ENCODE results near the gene TWF1.
"Not testable (repeated sequence)": the region's sequence is repeated elsewhere in the genome, so short reads cannot be mapped to it uniquely, and the experiment has no call there.

Gene TWF1

GRCh38 chr12:43847425-43848225 lies 41.5 kb upstream of the TWF1 start:
- not testable (repeated sequence) for H3K4me2 ChIP-seq (ENCODE audit: low read length); H3K9ac ChIP-seq (ENCODE audit: low read length); H3K9me3 ChIP-seq (ENCODE audit: insufficient read depth, low read depth, low read length); H4K12ac ChIP-seq (ENCODE audit: low read depth, low read length); H3K4me3 ChIP-seq (ENCODE audit: low read depth, low read length); H3K4me1 ChIP-seq (ENCODE audit: control insufficient read depth in 1 of 2, insufficient read depth in 2 of 2, low read length in 2 of 2); H3K18ac ChIP-seq (ENCODE audit: low read length); H2BK120ac ChIP-seq (ENCODE audit: insufficient read depth, low read length, poor library complexity); H3K4ac ChIP-seq (ENCODE audit: low read depth, low read length); H2BK5ac ChIP-seq (ENCODE audit: low read depth, low read length, poor library complexity); H2BK12ac ChIP-seq (ENCODE audit: low read length); H2AK5ac ChIP-seq (ENCODE audit: low read length); H2AFZ ChIP-seq (ENCODE audit: insufficient read depth, low read length, poor library complexity); H3K79me1 ChIP-seq (ENCODE audit: low read length); H4K91ac ChIP-seq (ENCODE audit: low read depth, low read length); H3K36me3 ChIP-seq (ENCODE audit: control insufficient read depth in 1 of 2, insufficient read depth in 2 of 2, low read length in 2 of 2); H3K79me2 ChIP-seq (ENCODE audit: control insufficient read depth, insufficient read depth, low read length, poor library complexity); H3K27me3 ChIP-seq (ENCODE audit: insufficient read depth, low read length); H3K23ac ChIP-seq (ENCODE audit: low read length); H3K14ac ChIP-seq (ENCODE audit: low read length); H4K8ac ChIP-seq (ENCODE audit: low read depth, low read length)
- H3K27ac ChIP-seq (ENCODE audit: low read depth, low read length) = peak overlapping the region; percentile 39
- peak; percentile 51 to 83 for DNase-seq
- WGBS (ENCODE audit: extremely low coverage, insufficient coverage, insufficient read length) = no CpG with 5 or more reads among the region's 4 CpGs

DNA sequence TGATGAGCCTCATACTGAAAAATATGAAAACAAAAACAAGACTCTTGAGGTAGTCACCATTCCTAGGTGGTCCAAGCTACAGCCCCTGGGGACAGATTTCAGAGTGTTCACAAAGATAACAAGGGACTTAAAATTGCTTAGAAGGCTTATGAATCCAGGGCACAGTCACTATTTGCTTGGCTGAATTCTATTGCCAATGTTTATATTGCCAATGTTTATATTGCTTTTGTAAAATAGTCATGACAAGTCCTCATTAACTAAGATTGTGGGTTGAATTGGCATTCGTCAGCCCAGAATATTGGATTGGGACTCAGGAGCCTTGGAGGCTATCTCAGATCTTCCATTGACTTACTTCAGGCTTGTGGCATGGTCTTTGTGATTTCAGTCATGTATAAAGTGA lies 36.1 kb upstream of the TWF1 start:
- Histone ChIP-seq H3K4ac (ENCODE audit: low read depth, low read length) (no peak overlapping the region), H3K27ac (ENCODE audit: low read depth, low read length) (no peak overlapping the region), H3K9me3 (ENCODE audit: insufficient read depth, low read depth, low read length) (no peaks in the 10 kb centered on the region), H3K14ac (ENCODE audit: low read length) (no peak overlapping the region), H3K4me2 (ENCODE audit: low read length) (no peak overlapping the region), H4K91ac (ENCODE audit: low read depth, low read length) (no peak overlapping the region), H3K18ac (ENCODE audit: low read length) (no peak overlapping the region), H4K12ac (ENCODE audit: low read depth, low read length) (no peak overlapping the region), H4K8ac (ENCODE audit: low read depth, low read length) (no peak overlapping the region), H2BK120ac (ENCODE audit: insufficient read depth, low read length, poor library complexity) (no peak overlapping the region), H3K79me2 (ENCODE audit: control insufficient read depth, insufficient read depth, low read length, poor library complexity) (no peaks in the 10 kb centered on the region), H3K4me1 (ENCODE audit: control insufficient read depth in 1 of 2, insufficient read depth in 2 of 2, low read length in 2 of 2) (no peaks in the 10 kb centered on the region), H3K23ac (ENCODE audit: low read length) (no peak overlapping the region), H3K4me3 (ENCODE audit: low read depth, low read length) (no peak overlapping the region), H3K9ac (ENCODE audit: low read length) (no peak overlapping the region), H2AK5ac (ENCODE audit: low read length) (no peak overlapping the region), H2BK12ac (ENCODE audit: low read length) (no peak overlapping the region), H2BK5ac (ENCODE audit: low read depth, low read length, poor library complexity) (no peak overlapping the region), H3K79me1 (ENCODE audit: low read length) (no peaks in the 10 kb centered on the region), H2AFZ (ENCODE audit: insufficient read depth, low read length, poor library complexity) (no peak overlapping the region), H3K27me3 (ENCODE audit: insufficient read depth, low read length) (no peaks in the 10 kb centered on the region), H3K36me3 (ENCODE audit: control insufficient read depth in 1 of 2, insufficient read depth in 2 of 2, low read length in 2 of 2) (peaks cover 0 to 2% of the 10 kb centered on the region in 2 experiments)
- no peak for DNase-seq
- WGBS (ENCODE audit: extremely low coverage, insufficient coverage, insufficient read length) = no CpG with 5 or more reads among the region's 1 CpG

GRCh38 chr12:43841253-43841652 lies 35.1 kb upstream of the TWF1 start:
- peaks cover under 1% of the 10 kb centered on the region for H3K79me2 ChIP-seq (ENCODE audit: control insufficient read depth, insufficient read depth, low read length, poor library complexity)
- no CpG with 5 or more reads among the region's 3 CpGs for WGBS (ENCODE audit: extremely low coverage, insufficient coverage, insufficient read length)
- no peak overlapping the region for H3K4me3 ChIP-seq (ENCODE audit: low read depth, low read length)
- H3K27me3 ChIP-seq (ENCODE audit: insufficient read depth, low read length) = no peaks in the 10 kb centered on the region
- H3K27ac ChIP-seq (ENCODE audit: low read depth, low read length) = no peak overlapping the region
- no peak overlapping the region for H3K18ac ChIP-seq (ENCODE audit: low read length)
- peaks cover 0 to 2% of the 10 kb centered on the region in 2 experiments for H3K36me3 ChIP-seq (ENCODE audit: control insufficient read depth in 1 of 2, insufficient read depth in 2 of 2, low read length in 2 of 2)
- no peak overlapping the region for H3K9ac ChIP-seq (ENCODE audit: low read length)
- H2AK5ac ChIP-seq (ENCODE audit: low read length) = no peak overlapping the region
- no peak overlapping the region for H3K4me2 ChIP-seq (ENCODE audit: low read length)
- DNase-seq = no peak
- H4K91ac ChIP-seq (ENCODE audit: low read depth, low read length) = no peak overlapping the region
- no peaks in the 10 kb centered on the region for H3K4me1 ChIP-seq (ENCODE audit: control insufficient read depth in 1 of 2, insufficient read depth in 2 of 2, low read length in 2 of 2)
- peaks cover 1% of the 10 kb centered on the region for H3K79me1 ChIP-seq (ENCODE audit: low read length)
- H4K8ac ChIP-seq (ENCODE audit: low read depth, low read length) = no peak overlapping the region
- no peak overlapping the region for H3K23ac ChIP-seq (ENCODE audit: low read length)
- no peak overlapping the region for H2BK120ac ChIP-seq (ENCODE audit: insufficient read depth, low read length, poor library complexity)
- H3K14ac ChIP-seq (ENCODE audit: low read length) = no peak overlapping the region
- H3K4ac ChIP-seq (ENCODE audit: low read depth, low read length) = no peak overlapping the region
- no peak overlapping the region for H4K12ac ChIP-seq (ENCODE audit: low read depth, low read length)
- H2BK5ac ChIP-seq (ENCODE audit: low read depth, low read length, poor library complexity) = no peak overlapping the region
- H2BK12ac ChIP-seq (ENCODE audit: low read length) = no peak overlapping the region
- H2AFZ ChIP-seq (ENCODE audit: insufficient read depth, low read length, poor library complexity) = no peak overlapping the region
- no peaks in the 10 kb centered on the region for H3K9me3 ChIP-seq (ENCODE audit: insufficient read depth, low read depth, low read length)

DNA sequence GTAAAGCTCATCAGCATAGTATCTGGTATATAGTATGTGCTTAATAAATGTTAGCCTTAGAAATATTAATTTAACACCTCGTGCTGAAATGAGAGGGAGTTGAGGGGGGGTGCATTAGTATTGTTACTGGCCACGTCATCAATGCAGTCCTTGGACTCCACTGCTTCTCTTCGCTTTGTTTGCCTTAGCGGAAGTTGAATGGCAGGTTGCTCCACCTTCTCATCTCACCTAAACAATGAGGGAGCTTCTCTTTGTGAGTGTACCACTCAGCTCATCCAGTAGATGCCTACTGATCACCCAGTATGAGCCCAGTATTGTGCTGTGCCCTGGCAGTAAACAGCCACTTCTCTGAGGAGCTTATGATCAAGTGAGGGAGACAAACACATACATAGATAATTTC lies 34.2 kb upstream of the TWF1 start:
- peak overlapping the region; percentile 78 for H3K23ac ChIP-seq (ENCODE audit: low read length)
- no peak overlapping the region for H4K8ac ChIP-seq (ENCODE audit: low read depth, low read length)
- no peaks in the 10 kb centered on the region for H3K27me3 ChIP-seq (ENCODE audit: insufficient read depth, low read length)
- no CpG with 5 or more reads among the region's 4 CpGs for WGBS (ENCODE audit: extremely low coverage, insufficient coverage, insufficient read length)
- no peak overlapping the region for H2AK5ac ChIP-seq (ENCODE audit: low read length)
- H3K4me1 ChIP-seq (ENCODE audit: control insufficient read depth in 1 of 2, insufficient read depth in 2 of 2, low read length in 2 of 2) = no peaks in the 10 kb centered on the region
- peaks cover 8% of the 10 kb centered on the region for H3K79me1 ChIP-seq (ENCODE audit: low read length)
- no peak overlapping the region for H3K14ac ChIP-seq (ENCODE audit: low read length)
- no peak overlapping the region for H3K4me2 ChIP-seq (ENCODE audit: low read length)
- no peak overlapping the region for H3K4ac ChIP-seq (ENCODE audit: low read depth, low read length)
- H2BK12ac ChIP-seq (ENCODE audit: low read length) = no peak overlapping the region
- H3K9me3 ChIP-seq (ENCODE audit: insufficient read depth, low read depth, low read length) = no peaks in the 10 kb centered on the region
- peak overlapping the region; percentile 36 for H3K9ac ChIP-seq (ENCODE audit: low read length)
- H3K18ac ChIP-seq (ENCODE audit: low read length) = no peak overlapping the region
- H2BK5ac ChIP-seq (ENCODE audit: low read depth, low read length, poor library complexity) = no peak overlapping the region
- no peak overlapping the region for H2AFZ ChIP-seq (ENCODE audit: insufficient read depth, low read length, poor library complexity)
- peaks cover 0 to 2% of the 10 kb centered on the region in 2 experiments for H3K36me3 ChIP-seq (ENCODE audit: control insufficient read depth in 1 of 2, insufficient read depth in 2 of 2, low read length in 2 of 2)
- H2BK120ac ChIP-seq (ENCODE audit: insufficient read depth, low read length, poor library complexity) = no peak overlapping the region
- H3K79me2 ChIP-seq (ENCODE audit: control insufficient read depth, insufficient read depth, low read length, poor library complexity) = peaks cover 6% of the 10 kb centered on the region
- H3K4me3 ChIP-seq (ENCODE audit: low read depth, low read length) = no peak overlapping the region
- no peak overlapping the region for H3K27ac ChIP-seq (ENCODE audit: low read depth, low read length)
- H4K91ac ChIP-seq (ENCODE audit: low read depth, low read length) = no peak overlapping the region
- DNase-seq = no peak
- no peak overlapping the region for H4K12ac ChIP-seq (ENCODE audit: low read depth, low read length)

Data from trophoblast cell (in vitro differentiated cells and primary cell).